Gastroesophageal sphincter (tissue), 4 donors: Measurements from ENCODE around the gene BCAR3. TPM values are rescaled to one million over a fixed set of nuclear protein-coding genes. Genes with fewer than 3 reads are reported as not detected.

Experiments
- ATAC-seq: fragments of 150-250 bp; one replicate; pipeline ENCODE4 v1.9.1; 2016; ENCODE audit warnings: mild to moderate bottlenecking, moderate library complexity
- H3K27ac ChIP-seq, 4 donors: fragments of 200-600 bp; sonication (generic) in 3 of 4; 1 replicate in 3 of 4; 2 replicates in 1 of 4; pipeline ENCODE4 v1.5.1; 2016 to 2019
- H3K27me3 ChIP-seq: fragments of 200-600 bp; sonication (generic); one replicate; pipeline ENCODE4 v1.5.1; 2019
- H3K36me3 ChIP-seq, 2 donors: fragments of 200-600 bp; sonication (generic); one replicate each; pipeline ENCODE4 v1.5.1; 2019; ENCODE audit warnings: control low read depth in 1 of 2
- H3K4me1 ChIP-seq, 3 donors: fragments of 200-600 bp; sonication (generic); 1 replicate in 2 of 3; 2 replicates in 1 of 3; pipeline ENCODE4 v1.5.1; 2016 to 2019; ENCODE audit warnings: control low read depth in 2 of 3
- H3K4me3 ChIP-seq, 2 donors: fragments of 200-600 bp; sonication (generic); one replicate each; pipeline ENCODE4 v1.5.1; 2019; ENCODE audit warnings: mild to moderate bottlenecking in 1 of 2, moderate library complexity in 1 of 2
- H3K9me3 ChIP-seq, 3 donors: fragments of 200-600 bp; sonication (generic); one replicate each; pipeline ENCODE4 v1.5.1; 2017 to 2019; ENCODE audit warnings: control low read depth in 2 of 3
- CTCF ChIP-seq, 4 experiments: fragments of 200-600 bp in 2 of 4; fragments of 450-650 bp in 2 of 4; sonication (generic) in 1 of 4; IDR thresholded peaks; one replicate each; pipeline ENCODE4 v1.5.1; 2017 to 2019; ENCODE audit warnings: antibody characterized with exemption in 4 of 4, mild to moderate bottlenecking in 2 of 4, moderate library complexity in 2 of 4
- EP300 ChIP-seq: sonication (generic); formaldehyde crosslinking; IDR thresholded peaks from one replicate; pipeline ENCODE4 v1.6.1; 2017; ENCODE audit warnings: antibody characterized with exemption, mild to moderate bottlenecking
- POLR2A ChIP-seq, 2 donors: fragments of 450-650 bp; IDR thresholded peaks; one replicate each; pipeline ENCODE4 v1.6.1; 2017; ENCODE audit warnings: antibody characterized with exemption in 2 of 2, mild to moderate bottlenecking in 2 of 2, moderate library complexity in 1 of 2
- POLR2AphosphoS5 ChIP-seq: sonication (generic); formaldehyde crosslinking; IDR thresholded peaks from one replicate; pipeline ENCODE4 v1.6.1; 2017; ENCODE audit warnings: antibody characterized with exemption
- WGBS, 2 donors: methylation state at CpG; one replicate each; pipeline ENCODE4 v1.1.5; 2018; ENCODE audit warnings: low coverage in 1 of 2; 5-methylcytosine and 5-hydroxymethylcytosine counted together
- total RNA-seq, 4 donors: library from RNA; depleted of rRNA; stranded (reverse); fragments of >200 nt; gene quantifications; one replicate each; pipeline ENCODE4 v1.1.0, GENCODE V29; 2016

Gene BCAR3
- total RNA-seq, 4 donors from 2014 or later, result 33.9 to 40.2 (median 38.3) TPM

GRCh38 chr1:93638307-93638847, 43.3 kb downstream of the BCAR3 start:
- Histone ChIP-seq H3K27ac (peak overlapping the region in 3 of 4 donors; percentile 22 to 75 (median 64)), H3K4me3 (no peak overlapping the region), H3K9me3 (no peaks in the 10 kb centered on the region), H3K27me3 (no peaks in the 10 kb centered on the region), H3K4me1 (peaks cover 2 to 77% (median 6%) of the 10 kb centered on the region in 3 donors), H3K36me3 (no peaks in the 10 kb centered on the region)
- peak; percentile 49 for ATAC-seq
- WGBS, 2 donors, result 69 to 75% methylated on average over 2 to 5 of the region's 5 CpGs
- TF ChIP-seq POLR2AphosphoS5, result no peak
- TF ChIP-seq EP300, result no peak
- TF ChIP-seq CTCF (IDR thresholded peaks at IDR 0.05), result no peak
- no peak for TF ChIP-seq POLR2A (IDR thresholded peaks at IDR 0.05)

GRCh38 chr1:93636712-93637111, 44.9 kb downstream of the BCAR3 start:
- WGBS, 2 donors, result 74 to 93% methylated on average over 2 to 3 of the region's 3 CpGs
- Histone ChIP-seq H3K27ac (peak overlapping the region in 3 of 4 donors; percentile 25 to 75 (median 64)), H3K4me3 (no peak overlapping the region), H3K36me3 (no peaks in the 10 kb centered on the region), H3K9me3 (no peaks in the 10 kb centered on the region), H3K27me3 (no peaks in the 10 kb centered on the region), H3K4me1 (peaks cover 2 to 66% (median 6%) of the 10 kb centered on the region in 3 donors)
- TF ChIP-seq POLR2A (IDR thresholded peaks at IDR 0.05), result no peak
- TF ChIP-seq CTCF (IDR thresholded peaks at IDR 0.05), result no peak
- no peak for TF ChIP-seq EP300
- ATAC-seq, result no peak

- Histone ChIP-seq H3K27me3 (no peaks in the 10 kb centered on the region), H3K36me3 (no peaks in the 10 kb centered on the region), H3K9me3 (no peaks in the 10 kb centered on the region), H3K4me3 (no peak overlapping the region), H3K4me1 (peaks cover 0 to 58% (median 6%) of the 10 kb centered on the region in 3 donors), H3K27ac (peak overlapping the region in 3 of 4 donors; percentile 64 to 76 (median 75))
- no peak for ATAC-seq
- 65 to 70% methylated on average over 10 to 13 of the region's 14 CpGs for WGBS, 2 donors
- no peak for TF ChIP-seq EP300
- TF ChIP-seq POLR2AphosphoS5, result no peak
- TF ChIP-seq POLR2A (IDR thresholded peaks at IDR 0.05), result no peak
- TF ChIP-seq CTCF (IDR thresholded peaks at IDR 0.05), result no peak
Observed at GRCh38 chr1:93635614-93636543, 45.8 kb downstream of the BCAR3 start.

GRCh38 chr1:93633313-93633712, 48.3 kb downstream of the BCAR3 start:
- no peak for TF ChIP-seq EP300
- no peak for TF ChIP-seq POLR2A (IDR thresholded peaks at IDR 0.05)
- no peak for TF ChIP-seq POLR2AphosphoS5
- TF ChIP-seq CTCF (IDR thresholded peaks at IDR 0.05), result no peak
- H3K4me3 ChIP-seq, result no peak overlapping the region
- no peaks in the 10 kb centered on the region for H3K9me3 ChIP-seq
- no peak for ATAC-seq
- peaks cover 0 to 47% (median 6%) of the 10 kb centered on the region in 3 donors for H3K4me1 ChIP-seq
- no peak overlapping the region for H3K27ac ChIP-seq
- no peaks in the 10 kb centered on the region for H3K36me3 ChIP-seq
- WGBS, 2 donors, result 88 to 100% methylated on average over 2 to 4 of the region's 4 CpGs
- no peaks in the 10 kb centered on the region for H3K27me3 ChIP-seq
